AG04450 (cell line): ENCODE results near the gene AMBRA1. TPM values are rescaled to one million over a fixed set of nuclear protein-coding genes. Genes with fewer than 3 reads are reported as not detected.

Experiments used
- CTCF ChIA-PET: fragments of 300-600, 350-600 bp; formaldehyde crosslinking; extraction: SDS; loops from one replicate; lab custom pipeline; 2022; ENCODE audit warnings: antibody characterized with exemption, inconsistent platforms; lab: Charles Lee
- POLR2A ChIA-PET: fragments of 350-600 bp; formaldehyde crosslinking; extraction: SDS; loops from one replicate; lab custom pipeline; 2021; ENCODE audit warnings: antibody characterized with exemption, inconsistent platforms; lab: Yijun Ruan, JAX
- DNase-seq: peaks from one replicate; pipeline ENCODE4 v3.0.0-alpha.2; 2011; ENCODE audit warnings: low read depth, low spot score
- H3K27ac ChIP-seq: one replicate; pipeline ENCODE4 v1.5.1; 2012; ENCODE audit warnings: low read depth, low read length, control low read depth
- H3K27me3 ChIP-seq: one replicate; pipeline ENCODE4 v1.6.0; 2012; ENCODE audit warnings: low read length; ENCODE audit not compliant: control insufficient read depth, insufficient read depth
- H3K4me3 ChIP-seq: 2 replicates; pipeline ENCODE4 v1.5.1; 2011; ENCODE audit warnings: mild to moderate bottlenecking, low read depth, low read length, control low read depth
- H3K9me3 ChIP-seq: 2 replicates; pipeline ENCODE4 v1.5.1; 2012; ENCODE audit warnings: low read length; ENCODE audit not compliant: control insufficient read depth, insufficient read depth
- CTCF ChIP-seq: IDR thresholded peaks from 2 replicates; pipeline ENCODE4 v1.5.1; 2011; ENCODE audit warnings: low read depth, low read length, control low read depth, inconsistent platforms
- polyA plus RNA-seq: library from polyadenylated mRNA; depleted of rRNA; stranded (reverse); fragments of >200 nt; gene quantifications from 2 replicates; pipeline ENCODE4 v1.2.3, GENCODE V29; 2011

The AMBRA1 gene
- polyA plus RNA-seq, 1 experiment: 12.8 TPM

- TF ChIP-seq CTCF: no peak
- no peaks in the 10 kb centered on the region; the same call in 1 of the 2 replicates for H3K9me3 ChIP-seq
- H3K4me3 ChIP-seq: no peak overlapping the region
- no peak overlapping the region for H3K27ac ChIP-seq
- CTCF ChIA-PET: interaction anchor here (0.6 kb wide), 1 partner anchor 90 kb away, joined by 3 read pairs; no protein-coding TSS in a partner anchor
- POLR2A ChIA-PET: no interaction called here
- DNase-seq: no peak
- no peaks in the 10 kb centered on the region for H3K27me3 ChIP-seq
Measured at GRCh38 chr11:46364791-46365190, 229.0 kb downstream of the AMBRA1 start.

GRCh38 chr11:46364056-46364455 is 229.8 kb downstream of the AMBRA1 start:
- H3K27ac ChIP-seq: no peak overlapping the region
- DNase-seq: no peak
- ChIA-PET CTCF (interaction anchor here (0.7 to 1.0 kb wide), 2 partner anchors 11 to 124 kb away, joined by 3 to 5 read pairs; no protein-coding TSS in a partner anchor), POLR2A (no interaction called here)
- no peak overlapping the region for H3K4me3 ChIP-seq
- no peaks in the 10 kb centered on the region; the same call in 1 of the 2 replicates for H3K9me3 ChIP-seq
- no peak for TF ChIP-seq CTCF
- no peaks in the 10 kb centered on the region for H3K27me3 ChIP-seq

GRCh38 chr11:46363455-46364005 is 230.3 kb downstream of the AMBRA1 start:
- CTCF ChIA-PET: interaction anchor here (0.7 to 1.0 kb wide), 3 partner anchors 11 to 123 kb away, joined by 3 to 5 read pairs (median 5); no protein-coding TSS in a partner anchor
- no peak overlapping the region for H3K27ac ChIP-seq
- TF ChIP-seq CTCF: no peak
- H3K4me3 ChIP-seq: no peak overlapping the region
- POLR2A ChIA-PET: no interaction called here
- no peaks in the 10 kb centered on the region; the same call in 1 of the 2 replicates for H3K9me3 ChIP-seq
- no peaks in the 10 kb centered on the region for H3K27me3 ChIP-seq
- no peak for DNase-seq

- Histone ChIP-seq H3K4me3 (no peak overlapping the region), H3K27me3 (no peaks in the 10 kb centered on the region), H3K27ac (peak overlapping the region; percentile 11), H3K9me3 (no peaks in the 10 kb centered on the region; the same call in 1 of the 2 replicates)
- ChIA-PET CTCF (interaction anchor here (1.0 kb wide), 1 partner anchor 26 kb away, joined by 5 read pairs; no protein-coding TSS in a partner anchor), POLR2A (no interaction called here)
- TF ChIP-seq CTCF: no peak
- DNase-seq: no peak
Measured at GRCh38 chr11:46363031-46363407, 230.8 kb downstream of the AMBRA1 start.
